Stimulated activated CD4-positive, alpha-beta T cell treated with anti-CD3 and anti-CD28 coated beads, Interleukin-12 subunit alpha, Interleukin-12 subunit beta, amount 100 ng/mL, for 48 hours (primary cell): ENCODE measurements around the gene CLMP.
"Not testable (repeated sequence)": the region's sequence is repeated elsewhere in the genome, so short reads cannot be mapped to it uniquely, and the experiment has no call there.

Experiments used
- DNase-seq, 3 donors: peaks; one replicate each; pipeline ENCODE4 v3.0.0-alpha.2; 2020; ENCODE audit warnings: low read depth in 2 of 3, low spot score in 1 of 3

Gene CLMP

GRCh38 chr11:123137431-123138224 is 57.4 kb downstream of the CLMP start:
- no peak for DNase-seq

GRCh38 chr11:123135863-123136446 is 59.1 kb downstream of the CLMP start:
- DNase-seq: no peak

GRCh38 chr11:123132881-123133280 is 62.2 kb downstream of the CLMP start:
- no peak for DNase-seq

GRCh38 chr11:123132034-123132766 is 62.8 kb downstream of the CLMP start:
- not testable (repeated sequence) for DNase-seq

GRCh38 chr11:123129920-123130319 is 65.1 kb downstream of the CLMP start:
- DNase-seq: no peak

DNA sequence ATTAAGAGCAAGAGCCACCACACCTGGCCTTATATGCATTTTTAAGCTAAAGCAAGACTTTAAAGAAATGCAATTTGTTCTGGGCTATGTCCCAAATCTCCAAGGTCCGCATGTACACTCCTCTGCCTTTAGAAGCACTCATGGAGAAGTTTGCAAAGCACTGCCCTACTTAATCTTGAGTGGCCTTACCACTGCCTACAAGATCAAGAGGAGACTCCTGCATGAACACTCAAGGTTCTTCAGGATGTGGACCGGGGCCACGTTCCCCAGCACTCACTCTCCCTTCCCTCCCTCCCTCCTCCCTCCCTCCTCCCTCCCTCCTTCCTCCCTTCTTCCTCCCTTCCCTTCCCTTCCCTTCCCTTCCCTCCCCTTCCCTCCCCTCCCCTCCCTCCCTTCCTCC is 69.9 kb downstream of the CLMP start:
- no peak for DNase-seq

- no peak for DNase-seq
These were observed 72.2 kb downstream of the CLMP start for GRCh38 chr11:123122852-123123251.

GRCh38 chr11:123122341-123122740 is 72.7 kb downstream of the CLMP start:
- DNase-seq: no peak

- no peak for DNase-seq
These were observed 78.6 kb downstream of the CLMP start for GRCh38 chr11:123116486-123116885.

DNA sequence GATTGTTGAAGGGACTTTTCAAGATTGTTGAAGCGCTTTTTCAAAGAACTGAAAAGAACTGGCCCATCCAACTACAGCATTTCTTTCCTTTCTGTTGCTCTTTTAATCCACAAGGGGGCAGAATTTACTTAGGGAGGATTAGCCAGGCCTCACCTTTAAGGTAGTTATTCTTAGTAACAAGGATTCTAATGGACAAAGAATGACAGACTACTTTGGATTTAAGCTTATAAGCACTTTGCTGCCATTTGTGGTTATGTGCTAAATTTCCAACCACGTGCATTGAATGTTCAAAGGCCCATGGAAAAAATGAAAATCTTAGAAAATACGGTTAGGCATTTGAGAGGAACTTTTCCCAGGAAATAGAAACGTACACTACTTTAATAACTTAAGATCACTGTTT is 83.6 kb downstream of the CLMP start:
- no peak for DNase-seq

DNA sequence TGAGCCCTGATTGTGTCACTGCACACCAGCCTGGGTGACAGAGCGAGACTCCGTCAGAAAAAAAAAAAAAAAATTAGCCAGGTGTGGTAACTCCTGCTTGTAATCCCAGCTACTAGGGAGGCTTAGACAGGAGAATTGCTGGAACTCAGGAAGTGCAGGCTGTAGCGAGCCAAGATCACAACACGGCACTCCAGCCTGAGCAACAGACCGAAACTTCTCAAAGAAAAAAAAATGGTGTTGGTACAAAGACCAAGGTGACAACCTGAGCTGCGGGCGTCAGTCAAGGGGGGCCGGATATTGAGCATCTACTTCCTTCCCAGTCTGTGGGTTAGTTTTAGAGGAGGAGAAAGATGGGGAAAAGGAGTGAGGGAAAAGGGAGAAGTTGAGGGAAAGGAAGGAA is 84.7 kb downstream of the CLMP start:
- DNase-seq: no peak

DNA sequence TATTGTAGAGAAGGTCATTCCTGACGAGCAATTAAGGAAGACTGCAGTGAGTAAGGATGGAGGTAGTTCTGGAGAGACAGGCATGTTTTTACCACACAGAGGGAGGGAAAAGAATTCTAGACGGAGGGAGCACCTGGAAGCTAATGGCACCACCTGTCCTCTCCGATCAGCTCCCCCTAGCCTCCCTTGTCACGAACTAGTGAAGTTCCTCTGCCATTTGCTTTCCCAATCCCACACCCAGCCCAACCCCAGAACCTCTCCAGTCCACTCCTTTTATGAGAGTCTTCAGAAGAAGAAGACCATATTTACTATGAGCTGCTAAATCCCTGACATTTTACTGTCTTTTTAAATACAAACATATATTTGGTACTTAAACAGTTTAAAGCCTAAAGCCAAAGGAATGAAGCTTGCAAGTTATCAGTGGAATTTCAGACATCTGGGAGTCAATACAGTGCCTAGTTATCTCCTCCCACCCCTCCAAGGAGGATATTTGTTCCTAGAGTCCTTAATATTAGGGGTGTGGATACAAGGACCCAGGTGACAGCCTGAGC is 87.0 kb downstream of the CLMP start:
- DNase-seq: no peak

- DNase-seq: no peak
These were observed 90.4 kb downstream of the CLMP start for GRCh38 chr11:123104697-123105096.

DNA sequence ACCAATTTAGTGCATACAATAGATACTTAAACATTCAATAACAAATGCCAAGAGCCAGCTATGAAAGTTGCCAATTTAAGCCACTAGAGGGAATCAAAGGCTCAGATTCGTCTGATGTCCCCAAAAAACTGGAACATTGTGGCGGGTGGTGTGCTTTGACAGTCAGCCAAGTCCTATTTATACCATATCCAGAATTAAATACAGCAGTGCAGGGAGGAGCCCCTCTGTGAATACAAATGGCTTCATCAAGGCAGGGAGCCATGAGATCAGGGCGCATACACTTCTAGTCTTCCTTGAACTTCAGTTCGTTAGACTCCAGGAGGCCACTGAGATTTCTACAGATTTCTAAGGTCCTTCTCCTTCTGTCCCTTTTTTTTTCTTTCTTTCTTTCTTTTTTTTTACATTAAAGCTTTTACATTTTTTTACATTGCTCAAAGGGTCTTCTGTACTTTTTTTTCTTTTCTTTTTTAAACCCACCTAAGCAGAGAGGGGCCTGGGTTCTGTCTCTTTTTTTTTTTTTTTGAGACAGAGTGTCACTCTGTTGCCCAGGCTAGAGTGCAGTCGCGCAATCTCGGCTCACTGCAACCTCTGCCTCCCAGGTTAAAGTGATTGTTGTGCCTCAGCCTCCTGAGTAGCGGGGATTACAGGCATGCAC is 91.6 kb downstream of the CLMP start:
- peak in 2 of 3 donors; percentile 11 to 33 for DNase-seq

DNA sequence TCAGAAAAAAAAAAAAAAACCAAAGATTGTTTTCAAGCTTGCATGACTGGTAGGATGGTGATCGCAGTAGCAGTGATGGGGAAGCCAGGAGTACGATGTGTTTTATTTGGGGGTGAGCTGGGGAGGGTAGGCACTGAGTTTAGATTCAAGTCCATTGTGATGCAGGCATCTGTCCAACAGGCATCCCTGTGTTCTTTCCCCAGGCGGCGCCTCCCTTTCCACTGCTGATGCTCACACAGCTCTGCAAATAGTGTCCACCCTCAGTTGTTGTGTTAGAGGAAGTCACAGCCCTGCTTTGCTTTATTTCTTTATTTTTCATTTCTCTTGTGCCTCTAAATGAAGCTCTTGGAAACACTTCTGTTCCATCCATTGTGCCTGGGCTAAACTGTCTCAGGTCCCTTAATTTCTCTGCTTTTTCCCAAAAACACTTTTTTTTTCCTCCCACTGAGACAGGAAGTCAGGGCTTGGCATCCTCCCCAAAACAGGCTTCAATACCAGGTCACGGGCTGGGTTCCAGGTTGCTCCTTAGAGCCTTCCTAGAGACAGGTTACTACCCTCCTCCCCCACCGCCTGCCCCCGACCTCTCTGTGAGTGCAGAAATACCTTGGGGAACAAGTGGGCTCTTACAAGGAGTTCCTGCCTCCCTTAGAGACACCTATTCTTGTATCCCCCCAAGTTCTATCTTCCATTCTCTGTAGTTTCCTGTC is 94.5 kb downstream of the CLMP start:
- no peak for DNase-seq

GRCh38 chr11:123098990-123099389 is 96.1 kb downstream of the CLMP start:
- no peak for DNase-seq

GRCh38 chr11:123093739-123094138 is 101.3 kb downstream of the CLMP start:
- no peak for DNase-seq

GRCh38 chr11:123091506-123091905 is 103.5 kb downstream of the CLMP start:
- no peak for DNase-seq

DNA sequence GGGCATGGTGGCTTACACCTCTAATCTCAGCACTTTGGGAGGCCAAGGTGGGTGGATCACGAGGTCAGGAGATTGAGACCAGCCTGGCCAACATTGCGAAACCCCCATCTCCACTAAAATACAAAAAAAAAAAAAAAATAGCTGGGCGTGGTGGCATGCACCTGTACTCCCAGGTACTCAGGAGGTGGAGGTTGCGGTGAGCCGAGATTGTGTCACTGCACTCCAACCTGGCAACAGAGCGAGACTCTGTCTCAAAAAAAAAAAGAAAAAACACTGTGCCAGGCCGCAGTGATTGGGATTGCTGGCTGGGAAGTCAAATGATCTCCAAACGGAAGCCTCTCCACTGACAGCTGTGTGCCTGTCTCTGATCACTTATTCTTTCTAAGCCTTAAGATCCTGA is 104.9 kb downstream of the CLMP start:
- not testable (repeated sequence) for DNase-seq

DNA sequence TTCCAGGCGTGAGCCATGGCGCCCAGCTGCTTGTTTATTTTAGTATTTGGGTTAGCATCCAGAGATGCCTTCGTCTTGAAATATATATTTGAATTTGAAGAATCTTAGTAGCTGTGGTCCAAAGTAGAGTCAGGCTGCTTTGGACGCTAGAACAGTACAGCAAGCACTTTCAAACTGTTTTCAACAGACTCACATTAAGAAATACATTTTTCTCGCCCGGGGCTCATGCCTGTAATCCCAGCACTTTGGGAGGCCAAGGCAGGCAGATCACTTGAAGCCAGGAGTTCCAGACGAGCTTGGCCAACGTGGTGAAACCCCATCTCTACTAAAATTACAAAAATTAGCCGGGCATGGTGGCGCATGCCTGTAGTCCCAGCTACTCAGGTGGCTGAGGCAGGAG is 106.2 kb downstream of the CLMP start:
- not testable (repeated sequence) for DNase-seq

GRCh38 chr11:123087657-123088056 is 107.4 kb downstream of the CLMP start:
- not testable (repeated sequence) for DNase-seq
